Neural crest cell (in vitro differentiated cells): ENCODE data around the gene PCNX2. TPM values are rescaled to one million over a fixed set of nuclear protein-coding genes. Genes with fewer than 3 reads are reported as not detected.

Experiments
- DNase-seq: peaks from one replicate; pipeline ENCODE4 v3.0.0; 2021; ENCODE audit warnings: low read depth, mixed read lengths, low spot score
- H3K27ac Mint-ChIP-seq: one replicate; pipeline ENCODE4 v1.8.0; 2021; ENCODE audit warnings: mild to moderate bottlenecking, mixed read lengths; ENCODE audit not compliant: unreplicated experiment
- H3K27me3 Mint-ChIP-seq: 2 replicates; pipeline ENCODE4 v1.8.0; 2021; ENCODE audit warnings: low read depth, mild to moderate bottlenecking, mixed read lengths
- H3K36me3 Mint-ChIP-seq: 2 replicates; pipeline ENCODE4 v1.8.0; 2021; ENCODE audit warnings: low read depth, mild to moderate bottlenecking, mixed read lengths
- H3K4me1 Mint-ChIP-seq: 2 replicates; pipeline ENCODE4 v1.8.0; 2021; ENCODE audit warnings: mixed read lengths
- H3K4me3 Mint-ChIP-seq: one replicate; pipeline ENCODE4 v1.8.0; 2021; ENCODE audit warnings: mild to moderate bottlenecking, mixed read lengths
- H3K9me3 Mint-ChIP-seq: 2 replicates; pipeline ENCODE4 v1.8.0; 2021; ENCODE audit warnings: mixed read lengths
- total RNA-seq: library from RNA; stranded (reverse); gene quantifications from 2 replicates; pipeline ENCODE4 v1.2.1, GENCODE V29; 2021
- TF ChIP-seq, protein P1 (sequence below): fragments of 200-600 bp; sonication (generic); conservative IDR thresholded peaks from 2 replicates; pipeline ENCODE4 v1.5.0; 2021; ENCODE audit warnings: antibody characterized with exemption, mild to moderate bottlenecking

Gene PCNX2
- total RNA-seq, 1 donor from 2014 or later, result 13.6 TPM

DNA sequence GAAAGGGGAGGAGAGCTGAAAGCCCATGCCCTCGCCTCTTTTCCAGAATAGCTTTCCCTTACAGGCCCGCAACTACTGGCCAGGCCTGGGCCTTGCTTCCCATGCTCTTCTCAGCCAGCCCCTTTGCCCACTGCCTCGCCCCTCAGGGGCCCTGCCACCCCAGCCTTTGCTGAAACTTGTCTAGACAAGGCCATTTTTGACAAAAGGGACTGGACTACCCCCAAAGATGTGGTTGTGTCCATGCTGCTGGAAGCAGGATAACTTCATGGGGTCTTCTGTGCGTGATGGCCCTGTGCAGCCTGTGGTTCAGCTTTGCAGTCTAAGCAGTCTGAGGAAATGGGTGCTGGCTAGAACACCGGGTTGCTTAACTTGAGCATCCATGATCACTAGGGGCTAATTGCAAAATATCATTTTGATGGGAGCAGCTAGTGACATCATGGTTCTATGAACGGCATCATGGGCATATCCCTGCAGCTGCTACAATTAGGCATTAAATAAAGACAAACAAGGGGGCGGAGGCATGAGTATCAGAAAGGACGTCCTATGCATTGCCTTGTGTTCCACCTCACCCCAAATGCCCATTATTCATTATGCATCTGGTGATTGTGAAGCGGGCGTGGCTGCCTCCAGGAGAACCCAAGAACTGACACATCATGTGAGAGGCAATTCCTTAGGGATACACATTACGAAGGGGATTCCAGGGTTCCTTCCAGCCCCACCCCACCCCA is 308.3 kb downstream of the PCNX2 start:
- no peak overlapping the region for H3K4me3 Mint-ChIP-seq
- DNase-seq, result no peak
- peaks cover 3% of the 10 kb centered on the region for H3K9me3 Mint-ChIP-seq
- TF ChIP-seq, protein P1, sequence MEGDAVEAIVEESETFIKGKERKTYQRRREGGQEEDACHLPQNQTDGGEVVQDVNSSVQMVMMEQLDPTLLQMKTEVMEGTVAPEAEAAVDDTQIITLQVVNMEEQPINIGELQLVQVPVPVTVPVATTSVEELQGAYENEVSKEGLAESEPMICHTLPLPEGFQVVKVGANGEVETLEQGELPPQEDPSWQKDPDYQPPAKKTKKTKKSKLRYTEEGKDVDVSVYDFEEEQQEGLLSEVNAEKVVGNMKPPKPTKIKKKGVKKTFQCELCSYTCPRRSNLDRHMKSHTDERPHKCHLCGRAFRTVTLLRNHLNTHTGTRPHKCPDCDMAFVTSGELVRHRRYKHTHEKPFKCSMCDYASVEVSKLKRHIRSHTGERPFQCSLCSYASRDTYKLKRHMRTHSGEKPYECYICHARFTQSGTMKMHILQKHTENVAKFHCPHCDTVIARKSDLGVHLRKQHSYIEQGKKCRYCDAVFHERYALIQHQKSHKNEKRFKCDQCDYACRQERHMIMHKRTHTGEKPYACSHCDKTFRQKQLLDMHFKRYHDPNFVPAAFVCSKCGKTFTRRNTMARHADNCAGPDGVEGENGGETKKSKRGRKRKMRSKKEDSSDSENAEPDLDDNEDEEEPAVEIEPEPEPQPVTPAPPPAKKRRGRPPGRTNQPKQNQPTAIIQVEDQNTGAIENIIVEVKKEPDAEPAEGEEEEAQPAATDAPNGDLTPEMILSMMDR, result no peak
- peaks cover 17% of the 10 kb centered on the region for H3K36me3 Mint-ChIP-seq
- peaks cover 18% of the 10 kb centered on the region for H3K4me1 Mint-ChIP-seq
- no peaks in the 10 kb centered on the region for H3K27me3 Mint-ChIP-seq
- H3K27ac Mint-ChIP-seq, result no peak overlapping the region

- H3K27ac Mint-ChIP-seq, result no peak overlapping the region
Measured at GRCh38 chr1:232986527-232986922, 309.0 kb downstream of the PCNX2 start.

GRCh38 chr1:232985882-232986526 is 309.5 kb downstream of the PCNX2 start:
- Mint-ChIP-seq H3K27me3 (no peaks in the 10 kb centered on the region), H3K27ac (no peak overlapping the region), H3K4me3 (no peak overlapping the region), H3K9me3 (peaks cover 3% of the 10 kb centered on the region), H3K4me1 (peaks cover 20% of the 10 kb centered on the region), H3K36me3 (peaks cover 6% of the 10 kb centered on the region)
- DNase-seq, result no peak
- TF ChIP-seq, protein P1, result no peak

More at GRCh38 chr1:232986527-232986922, 309.0 kb downstream of the PCNX2 start:
- Mint-ChIP-seq H3K27me3 (no peaks in the 10 kb centered on the region), H3K9me3 (peaks cover 3% of the 10 kb centered on the region), H3K4me1 (peaks cover 18% of the 10 kb centered on the region), H3K36me3 (peaks cover 10% of the 10 kb centered on the region), H3K4me3 (no peak overlapping the region)
- TF ChIP-seq, protein P1, result no peak
- DNase-seq, result no peak

DNA sequence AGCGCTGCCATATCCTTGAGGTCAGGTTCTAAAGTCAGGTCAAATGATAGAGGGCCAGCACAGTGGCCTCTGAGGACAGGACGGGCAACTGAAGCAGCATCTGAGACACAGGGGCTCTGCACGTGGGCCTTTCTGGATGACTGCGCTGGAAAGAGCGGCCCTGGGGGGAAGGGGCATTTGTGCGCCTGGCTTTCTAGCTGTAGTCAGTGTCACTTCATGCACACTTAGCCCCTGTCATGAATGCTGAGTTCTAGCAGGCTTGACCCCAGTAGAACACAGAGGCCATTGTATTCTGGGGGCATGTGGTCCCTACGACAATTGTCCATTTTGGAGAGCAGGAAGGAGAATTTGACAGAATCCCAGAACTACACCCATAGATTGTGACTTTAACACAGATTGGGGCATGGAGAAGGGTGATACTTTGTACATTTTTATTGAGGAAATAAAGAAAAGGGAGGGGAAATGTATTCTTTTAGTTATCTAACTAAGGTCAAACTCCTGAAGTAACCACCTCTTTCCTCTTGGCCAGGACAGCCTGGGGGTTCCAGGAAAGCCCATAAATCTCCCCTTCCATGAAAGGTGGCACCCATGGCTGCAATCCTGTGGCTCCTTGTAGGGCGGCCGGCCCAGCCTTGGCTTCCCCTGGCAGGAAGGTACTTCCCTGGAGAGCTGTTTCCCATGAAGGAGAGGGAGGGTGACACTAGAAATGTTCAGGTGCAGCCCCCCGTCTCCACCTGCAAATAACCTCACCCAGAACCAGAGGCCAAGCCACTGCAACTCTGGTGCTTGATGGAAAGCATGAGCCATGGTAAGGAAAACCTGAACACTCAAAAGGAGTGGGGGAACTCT is 310.7 kb downstream of the PCNX2 start:
- peak overlapping the region; percentile 45 for H3K4me3 Mint-ChIP-seq
- H3K4me1 Mint-ChIP-seq, result peaks cover 26% of the 10 kb centered on the region
- H3K9me3 Mint-ChIP-seq, result peaks cover 3% of the 10 kb centered on the region
- peaks cover 11% of the 10 kb centered on the region for H3K36me3 Mint-ChIP-seq
- H3K27ac Mint-ChIP-seq, result peak overlapping the region; percentile 98
- DNase-seq, result peak; percentile 36
- TF ChIP-seq, protein P1, result no peak
- no peaks in the 10 kb centered on the region for H3K27me3 Mint-ChIP-seq

DNA sequence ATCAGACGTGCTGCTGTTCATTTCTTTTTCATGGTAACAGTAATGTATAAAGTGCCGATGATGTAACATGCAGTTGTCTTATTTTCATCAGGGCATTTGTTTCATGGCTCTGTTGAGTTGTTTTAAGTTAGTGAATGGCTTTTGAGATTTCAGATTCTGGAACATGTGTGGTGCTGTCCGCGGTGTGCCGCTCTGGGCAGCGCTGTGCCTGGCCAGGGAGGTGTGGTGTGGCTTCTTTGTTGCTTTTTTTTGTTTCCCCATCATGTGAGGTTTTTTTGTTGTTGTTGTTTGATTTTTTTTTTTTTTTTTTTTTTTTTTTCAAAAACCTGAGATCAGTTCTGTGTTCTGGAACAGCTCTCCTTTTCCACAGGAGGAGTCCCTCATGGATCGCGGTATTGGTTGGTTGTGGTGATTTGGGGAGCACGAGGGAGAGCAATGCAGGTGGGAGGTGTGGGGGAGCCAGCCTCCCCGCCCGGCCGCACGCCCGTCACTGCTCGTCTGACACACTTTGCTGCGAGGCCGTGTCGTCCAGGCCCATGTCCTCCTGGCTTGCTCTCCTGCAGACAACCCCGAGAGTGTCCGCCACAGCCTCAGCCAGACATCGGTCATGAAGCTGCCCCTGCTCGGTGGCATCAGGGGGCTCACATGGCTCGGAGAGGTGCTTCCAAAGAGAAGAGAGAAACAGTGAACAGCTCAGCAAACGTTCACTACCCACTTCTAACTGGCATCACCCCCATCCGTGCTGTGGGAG is 311.5 kb downstream of the PCNX2 start:
- peaks cover 14% of the 10 kb centered on the region for H3K36me3 Mint-ChIP-seq
- H3K27ac Mint-ChIP-seq, result peak overlapping the region; percentile 98
- H3K9me3 Mint-ChIP-seq, result peaks cover 3% of the 10 kb centered on the region
- TF ChIP-seq, protein P1, result no peak
- DNase-seq, result no peak
- peaks cover 26% of the 10 kb centered on the region for H3K4me1 Mint-ChIP-seq
- H3K4me3 Mint-ChIP-seq, result no peak overlapping the region
- no peaks in the 10 kb centered on the region for H3K27me3 Mint-ChIP-seq
